Breast epithelium (tissue), 4 donors: ENCODE results near the gene NHLH1. TPM values are rescaled to one million over a fixed set of nuclear protein-coding genes. Genes with fewer than 3 reads are reported as not detected.
A peak's percentile ranks its signal among the peaks of the same experiment; 100 is the strongest.

Experiments
- DNase-seq, 2 donors: peaks; one replicate each; pipeline ENCODE4 v3.0.0-alpha.2; 2019; ENCODE audit warnings: low spot score in 2 of 2
- H3K27ac ChIP-seq, 2 donors: fragments of 200-600 bp; sonication (generic) in 1 of 2; one replicate each; pipeline ENCODE4 v1.5.1; 2016 to 2019; ENCODE audit warnings: mild to moderate bottlenecking in 1 of 2
- H3K27me3 ChIP-seq, 2 donors: fragments of 200-600 bp; sonication (generic) in 1 of 2; one replicate each; pipeline versions ENCODE4 v1.5.1 to v1.6.0; 2017 to 2019; ENCODE audit warnings: control low read depth in 1 of 2, mild to moderate bottlenecking in 1 of 2
- H3K36me3 ChIP-seq: fragments of 200-600 bp; one replicate; pipeline ENCODE4 v1.5.1; 2019
- H3K4me1 ChIP-seq, 2 donors: fragments of 200-600 bp; sonication (generic); one replicate each; pipeline ENCODE4 v1.5.1; 2016 to 2019; ENCODE audit warnings: control low read depth in 1 of 2
- H3K4me3 ChIP-seq, 3 donors: fragments of 200-600 bp; sonication (generic); 1 replicate in 2 of 3; 2 replicates in 1 of 3; pipeline ENCODE4 v1.5.1; 2016 to 2019; ENCODE audit warnings: mild to moderate bottlenecking in 3 of 3, moderate library complexity in 2 of 3
- H3K9me3 ChIP-seq, 2 donors: fragments of 200-600 bp; sonication (generic) in 1 of 2; one replicate each; pipeline ENCODE4 v1.5.1; 2016 to 2019; ENCODE audit warnings: control low read depth in 1 of 2
- POLR2A ChIP-seq: fragments of 450-650 bp; IDR thresholded peaks from one replicate; pipeline ENCODE4 v1.6.1; 2016; ENCODE audit warnings: antibody characterized with exemption, mild to moderate bottlenecking, moderate library complexity
- POLR2AphosphoS5 ChIP-seq, 3 donors: sonication (generic); formaldehyde crosslinking; IDR thresholded peaks; one replicate each; pipeline ENCODE4 v1.6.1; 2017; ENCODE audit warnings: antibody characterized with exemption in 3 of 3
- intact Hi-C: fragments of 100-400 bp; cut with DNase I; formaldehyde crosslinking; loops from one replicate; pipeline ENCODE4 v1.15.1; 2023; ENCODE audit warnings: low total_unique reads
- total RNA-seq, 3 donors: library from RNA; depleted of rRNA; stranded (reverse); fragments of >200 nt; gene quantifications; one replicate each; pipeline ENCODE4 v1.1.0, GENCODE V29; 2016
- TF ChIP-seq, protein P1 (sequence below), 3 donors: fragments of 450-650 bp; IDR thresholded peaks; one replicate each; pipeline ENCODE4 v1.5.1; 2016 to 2017; ENCODE audit warnings: antibody characterized with exemption in 3 of 3, mild to moderate bottlenecking in 3 of 3, moderate library complexity in 3 of 3

The NHLH1 gene
- total RNA-seq, 3 donors from 2014 or later, result 0.15 TPM; not detected in 2

DNA sequence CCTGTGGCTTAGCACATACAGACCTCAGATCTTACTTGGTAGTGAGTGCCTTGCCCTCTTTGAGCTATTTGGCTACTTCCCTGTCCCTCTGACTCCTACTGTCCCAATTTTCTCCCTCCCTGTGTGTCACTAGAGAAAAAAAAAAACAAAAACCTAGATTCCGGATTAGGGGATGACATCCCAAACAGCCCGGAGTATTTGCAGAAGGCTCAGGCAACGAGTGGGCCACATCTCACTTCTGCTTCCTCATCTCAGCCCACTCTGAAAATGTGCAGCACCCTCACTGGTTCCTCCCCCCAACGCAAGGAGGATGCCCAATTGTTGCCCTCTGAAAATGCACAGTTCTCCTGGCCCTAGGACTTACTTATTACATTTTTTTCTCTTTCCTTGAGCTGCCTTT lies 4.9 kb downstream of the NHLH1 start:
- Histone ChIP-seq H3K27ac (no peak overlapping the region), H3K4me1 (peaks cover 4 to 7% of the 10 kb centered on the region in 2 donors), H3K36me3 (no peaks in the 10 kb centered on the region), H3K27me3 (no peaks in the 10 kb centered on the region), H3K9me3 (no peaks in the 10 kb centered on the region), H3K4me3 (no peak overlapping the region)
- DNase-seq, result no peak
- intact Hi-C loops, result no loop called here
- TF ChIP-seq, protein P1, sequence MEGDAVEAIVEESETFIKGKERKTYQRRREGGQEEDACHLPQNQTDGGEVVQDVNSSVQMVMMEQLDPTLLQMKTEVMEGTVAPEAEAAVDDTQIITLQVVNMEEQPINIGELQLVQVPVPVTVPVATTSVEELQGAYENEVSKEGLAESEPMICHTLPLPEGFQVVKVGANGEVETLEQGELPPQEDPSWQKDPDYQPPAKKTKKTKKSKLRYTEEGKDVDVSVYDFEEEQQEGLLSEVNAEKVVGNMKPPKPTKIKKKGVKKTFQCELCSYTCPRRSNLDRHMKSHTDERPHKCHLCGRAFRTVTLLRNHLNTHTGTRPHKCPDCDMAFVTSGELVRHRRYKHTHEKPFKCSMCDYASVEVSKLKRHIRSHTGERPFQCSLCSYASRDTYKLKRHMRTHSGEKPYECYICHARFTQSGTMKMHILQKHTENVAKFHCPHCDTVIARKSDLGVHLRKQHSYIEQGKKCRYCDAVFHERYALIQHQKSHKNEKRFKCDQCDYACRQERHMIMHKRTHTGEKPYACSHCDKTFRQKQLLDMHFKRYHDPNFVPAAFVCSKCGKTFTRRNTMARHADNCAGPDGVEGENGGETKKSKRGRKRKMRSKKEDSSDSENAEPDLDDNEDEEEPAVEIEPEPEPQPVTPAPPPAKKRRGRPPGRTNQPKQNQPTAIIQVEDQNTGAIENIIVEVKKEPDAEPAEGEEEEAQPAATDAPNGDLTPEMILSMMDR (IDR thresholded peaks at IDR 0.05), result no peak
- TF ChIP-seq POLR2A (no peak), POLR2AphosphoS5 (IDR thresholded peaks at IDR 0.05) (no peak)

DNA sequence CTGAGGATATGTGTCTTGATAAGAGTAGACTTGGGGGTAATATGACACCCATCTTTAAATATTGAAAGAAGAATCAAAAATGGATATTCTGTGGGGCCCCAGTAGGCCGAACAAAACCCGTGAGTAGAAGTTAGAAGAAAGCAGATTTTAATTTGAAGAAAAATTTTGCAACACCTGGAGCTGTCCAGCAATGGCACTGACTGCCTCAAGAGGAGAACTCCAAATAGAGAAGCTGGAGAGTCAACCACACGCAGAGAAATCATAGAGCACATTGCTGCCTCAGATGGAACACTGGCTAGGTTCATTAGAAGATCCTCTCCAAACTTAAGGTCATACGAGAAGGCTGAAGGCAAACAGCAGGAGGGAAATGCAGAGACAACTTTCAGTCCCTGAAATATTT lies 6.8 kb downstream of the NHLH1 start:
- Histone ChIP-seq H3K36me3 (no peaks in the 10 kb centered on the region), H3K4me1 (peaks cover 4 to 7% of the 10 kb centered on the region in 2 donors), H3K4me3 (no peak overlapping the region), H3K9me3 (no peaks in the 10 kb centered on the region), H3K27me3 (no peaks in the 10 kb centered on the region), H3K27ac (peak overlapping the region; percentile 80 to 84)
- DNase-seq, result no peak
- intact Hi-C loops, result no loop called here
- TF ChIP-seq, protein P1 (IDR thresholded peaks at IDR 0.05), result no peak
- TF ChIP-seq POLR2A (no peak), POLR2AphosphoS5 (IDR thresholded peaks at IDR 0.05) (no peak)

DNA sequence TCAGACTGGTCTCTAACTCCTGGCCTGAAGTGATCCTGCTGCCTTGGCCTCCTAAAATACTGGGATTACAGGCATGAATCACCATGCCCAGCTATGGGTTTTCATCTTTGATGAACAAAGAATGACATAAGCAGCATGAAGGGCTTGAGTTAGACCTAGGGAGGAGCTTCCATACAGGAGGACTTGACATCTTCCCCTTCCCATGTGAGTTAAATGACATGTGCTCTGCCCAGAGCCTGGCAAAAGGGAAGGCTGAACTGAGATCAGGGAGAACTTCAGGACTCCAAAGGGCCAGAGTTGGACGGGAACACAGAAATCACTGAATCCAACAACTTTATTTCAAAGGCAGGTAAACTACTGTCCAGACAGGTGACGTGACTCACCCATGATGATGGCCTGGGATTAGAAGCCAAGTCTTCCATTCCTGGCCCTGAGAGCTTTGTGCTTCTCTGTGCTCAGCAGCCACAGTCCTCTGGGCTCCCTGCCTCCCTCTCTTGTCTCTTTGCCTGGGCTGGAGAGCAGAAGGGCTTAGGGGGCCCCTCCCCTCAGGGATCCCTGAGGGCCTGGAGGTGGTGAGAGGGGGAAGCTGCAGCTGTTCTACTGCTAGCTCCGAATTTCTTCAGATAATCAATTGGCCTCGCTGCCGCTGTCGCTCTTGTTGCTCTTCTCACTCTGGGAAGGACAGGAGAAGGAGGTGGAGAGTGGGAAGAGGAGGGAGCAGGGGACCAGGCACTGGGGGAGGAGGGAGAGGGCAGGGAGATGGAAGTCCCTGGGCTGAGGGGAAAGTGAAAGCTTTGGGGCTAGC lies 7.6 kb downstream of the NHLH1 start:
- TF ChIP-seq, protein P1 (IDR thresholded peaks at IDR 0.05), result no peak
- no peak for TF ChIP-seq POLR2AphosphoS5 (IDR thresholded peaks at IDR 0.05)
- no peak for TF ChIP-seq POLR2A
- Histone ChIP-seq H3K36me3 (no peaks in the 10 kb centered on the region), H3K27ac (peak overlapping the region; percentile 80 to 84), H3K4me1 (peaks cover 4 to 7% of the 10 kb centered on the region in 2 donors), H3K4me3 (peak overlapping the region in 1 of 3 donors; percentile 25), H3K27me3 (no peaks in the 10 kb centered on the region), H3K9me3 (no peaks in the 10 kb centered on the region)
- intact Hi-C loops, result no loop called here
- no peak for DNase-seq

DNA sequence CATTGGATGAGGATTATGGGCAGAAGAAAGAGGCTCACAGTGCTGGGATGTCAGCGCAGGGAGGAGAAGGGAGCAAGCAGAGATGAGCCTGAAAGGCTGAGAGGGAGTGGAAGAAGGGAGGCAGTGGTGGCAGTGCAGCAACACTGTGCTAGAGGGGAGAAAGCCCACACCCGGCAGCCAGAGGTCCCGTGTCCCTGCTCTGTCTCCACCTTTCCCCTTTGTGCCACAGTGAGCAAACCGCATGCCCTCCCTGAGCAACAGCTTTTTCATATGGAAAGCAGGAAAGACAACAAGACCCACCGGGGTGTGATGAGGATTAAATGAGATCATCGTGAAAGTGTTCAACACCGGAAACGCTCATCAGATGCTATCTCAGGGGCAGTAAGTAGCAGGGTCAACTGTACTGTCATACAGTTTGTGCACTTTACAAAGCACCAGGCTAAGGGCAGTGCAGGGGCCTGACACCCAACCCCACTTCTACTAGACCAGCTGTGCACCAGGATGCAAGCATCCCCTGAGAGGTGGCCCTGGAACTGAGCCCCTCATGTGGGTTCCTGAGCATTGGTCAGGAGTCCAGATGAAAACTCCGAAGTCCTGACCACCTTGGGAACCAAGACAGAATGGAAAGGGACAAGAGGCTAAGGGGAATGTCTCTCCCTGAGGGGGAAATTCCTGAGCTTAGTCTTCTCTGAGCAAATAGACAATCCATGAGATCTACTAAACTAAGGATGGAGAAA lies 9.1 kb downstream of the NHLH1 start:
- intact Hi-C loops, result no loop called here
- TF ChIP-seq POLR2A (no peak), POLR2AphosphoS5 (IDR thresholded peaks at IDR 0.05) (no peak)
- TF ChIP-seq, protein P1 (IDR thresholded peaks at IDR 0.05), result no peak

More for the DNA sequence above, 9.1 kb downstream of the NHLH1 start:
- Histone ChIP-seq H3K4me3 (peak overlapping the region in 1 of 3 donors; percentile 33), H3K36me3 (no peaks in the 10 kb centered on the region), H3K4me1 (peaks cover 4 to 7% of the 10 kb centered on the region in 2 donors), H3K27me3 (no peaks in the 10 kb centered on the region), H3K27ac (peak overlapping the region; percentile 80 to 86), H3K9me3 (no peaks in the 10 kb centered on the region)
- DNase-seq, result no peak
